Jurkat, Clone E6-1 (cell line): Measurements from ENCODE around the gene TP53RK. TPM values are rescaled to one million over a fixed set of nuclear protein-coding genes. Genes with fewer than 3 reads are reported as not detected.

Experiments used
- DNase-seq: peaks from one replicate; pipeline ENCODE4 v3.0.0-alpha.2; 2011; ENCODE audit warnings: low read depth, low spot score
- H3K4me3 ChIP-seq: 2 replicates; pipeline ENCODE4 v1.5.1; 2011; ENCODE audit warnings: mild to moderate bottlenecking, low read length, control low read depth, moderate library complexity
- polyA plus RNA-seq: library from polyadenylated mRNA; unstranded; fragments of >200 nt; gene quantifications from one replicate; pipeline ENCODE4 v1.2.1, GENCODE V29; 2012; ENCODE audit warnings: missing spikeins; ENCODE audit not compliant: insufficient read length, insufficient read depth

The TP53RK gene
- 15.0 TPM for polyA plus RNA-seq

DNA sequence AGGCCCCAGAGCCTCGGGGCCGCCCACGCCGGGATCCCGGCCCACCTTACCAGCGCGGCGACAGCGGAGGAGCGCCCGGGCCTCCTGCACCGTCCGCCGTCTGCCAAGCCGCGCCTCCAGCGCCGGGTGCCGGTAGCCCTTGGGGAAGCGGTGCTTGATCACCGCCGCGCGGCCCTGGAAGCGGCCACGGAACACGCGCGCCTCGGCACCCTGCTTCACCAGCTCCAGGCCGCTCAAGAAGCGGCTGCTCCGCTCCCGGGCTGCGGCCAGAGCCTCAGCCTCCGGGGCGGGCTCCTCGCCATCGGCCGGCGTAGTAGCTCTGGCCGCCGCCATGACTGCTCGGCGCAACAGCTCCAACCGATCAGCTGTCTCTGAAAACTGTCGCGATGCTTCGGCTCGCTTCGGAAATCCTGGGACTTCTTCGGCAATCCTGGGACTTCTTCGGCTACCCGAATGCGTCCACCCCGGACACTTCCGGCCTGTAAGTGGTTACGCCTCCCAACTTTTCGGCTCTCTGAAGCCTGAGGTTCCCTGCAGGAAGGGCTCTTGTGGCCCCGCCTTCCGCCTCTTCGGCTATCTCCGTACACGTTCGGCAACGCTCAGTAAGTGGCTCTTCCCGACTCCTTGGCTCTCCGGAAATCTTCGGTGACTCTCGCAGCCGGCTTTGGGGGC lies at the start of gene TP53RK:
TSS of gene TP53RK (minus strand) at position 363 of the 672 bp plus-strand sequence. CDS start at position 333, 30 bp downstream.
- peak within 1 kb of the TSS; percentile 86 for H3K4me3 ChIP-seq
- DNase-seq = peak; percentile 98

DNA sequence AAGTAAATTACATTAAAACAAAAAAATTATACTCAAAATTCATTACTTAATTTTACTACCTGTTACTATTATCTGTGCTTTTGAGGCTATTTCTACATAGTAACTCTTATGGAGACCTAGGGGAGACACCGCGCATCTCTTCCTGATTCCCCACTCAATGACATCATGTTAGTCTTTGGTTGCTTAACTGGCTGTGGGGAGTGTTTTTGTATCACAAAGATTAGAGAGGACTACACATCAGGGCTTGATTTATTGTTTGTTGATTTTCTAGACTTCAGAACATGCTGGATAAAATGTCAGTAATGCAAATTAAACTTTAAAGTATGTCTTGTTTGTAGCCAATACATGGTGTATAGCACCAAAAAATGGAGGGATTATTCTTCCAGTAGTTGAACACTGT lies 46.2 kb upstream of the TP53RK start:
- no peak overlapping the region for H3K4me3 ChIP-seq
- DNase-seq = no peak

DNA sequence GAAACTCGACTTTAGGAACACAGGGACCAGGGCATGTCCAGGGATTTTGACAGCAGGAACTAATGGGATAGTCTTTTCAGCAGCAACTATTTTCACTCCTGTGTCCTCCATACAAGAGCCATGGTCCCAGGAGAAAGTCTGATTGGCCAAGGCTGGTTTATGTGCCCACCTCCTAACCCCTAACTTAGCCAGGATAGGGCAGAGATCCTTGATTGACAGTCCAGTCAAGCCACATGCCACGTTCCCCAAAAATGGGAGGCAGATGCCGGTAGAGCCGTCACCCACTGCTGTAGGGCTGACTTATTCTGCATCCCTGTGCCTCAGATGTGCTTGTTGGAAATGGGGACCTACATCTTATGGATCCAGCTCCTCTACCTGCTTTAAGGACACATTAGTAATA lies 42.5 kb upstream of the TP53RK start:
- no peak overlapping the region for H3K4me3 ChIP-seq
- no peak for DNase-seq

DNA sequence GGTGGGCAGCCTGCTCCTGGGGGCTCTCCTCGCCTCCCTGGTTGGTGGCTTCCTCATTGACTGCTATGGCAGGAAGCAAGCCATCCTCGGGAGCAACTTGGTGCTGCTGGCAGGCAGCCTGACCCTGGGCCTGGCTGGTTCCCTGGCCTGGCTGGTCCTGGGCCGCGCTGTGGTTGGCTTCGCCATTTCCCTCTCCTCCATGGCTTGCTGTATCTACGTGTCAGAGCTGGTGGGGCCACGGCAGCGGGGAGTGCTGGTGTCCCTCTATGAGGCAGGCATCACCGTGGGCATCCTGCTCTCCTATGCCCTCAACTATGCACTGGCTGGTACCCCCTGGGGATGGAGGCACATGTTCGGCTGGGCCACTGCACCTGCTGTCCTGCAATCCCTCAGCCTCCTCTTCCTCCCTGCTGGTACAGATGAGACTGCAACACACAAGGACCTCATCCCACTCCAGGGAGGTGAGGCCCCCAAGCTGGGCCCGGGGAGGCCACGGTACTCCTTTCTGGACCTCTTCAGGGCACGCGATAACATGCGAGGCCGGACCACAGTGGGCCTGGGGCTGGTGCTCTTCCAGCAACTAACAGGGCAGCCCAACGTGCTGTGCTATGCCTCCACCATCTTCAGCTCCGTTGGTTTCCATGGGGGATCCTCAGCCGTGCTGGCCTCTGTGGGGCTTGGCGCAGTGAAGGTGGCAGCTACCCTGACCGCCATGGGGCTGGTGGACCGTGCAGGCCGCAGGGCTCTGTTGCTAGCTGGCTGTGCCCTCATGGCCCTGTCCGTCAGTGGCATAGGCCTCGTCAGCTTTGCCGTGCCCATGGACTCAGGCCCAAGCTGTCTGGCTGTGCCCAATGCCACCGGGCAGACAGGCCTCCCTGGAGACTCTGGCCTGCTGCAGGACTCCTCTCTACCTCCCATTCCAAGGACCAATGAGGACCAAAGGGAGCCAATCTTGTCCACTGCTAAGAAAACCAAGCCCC lies 36.2 kb upstream of the TP53RK start:
- H3K4me3 ChIP-seq = no peak overlapping the region
- DNase-seq = no peak

DNA sequence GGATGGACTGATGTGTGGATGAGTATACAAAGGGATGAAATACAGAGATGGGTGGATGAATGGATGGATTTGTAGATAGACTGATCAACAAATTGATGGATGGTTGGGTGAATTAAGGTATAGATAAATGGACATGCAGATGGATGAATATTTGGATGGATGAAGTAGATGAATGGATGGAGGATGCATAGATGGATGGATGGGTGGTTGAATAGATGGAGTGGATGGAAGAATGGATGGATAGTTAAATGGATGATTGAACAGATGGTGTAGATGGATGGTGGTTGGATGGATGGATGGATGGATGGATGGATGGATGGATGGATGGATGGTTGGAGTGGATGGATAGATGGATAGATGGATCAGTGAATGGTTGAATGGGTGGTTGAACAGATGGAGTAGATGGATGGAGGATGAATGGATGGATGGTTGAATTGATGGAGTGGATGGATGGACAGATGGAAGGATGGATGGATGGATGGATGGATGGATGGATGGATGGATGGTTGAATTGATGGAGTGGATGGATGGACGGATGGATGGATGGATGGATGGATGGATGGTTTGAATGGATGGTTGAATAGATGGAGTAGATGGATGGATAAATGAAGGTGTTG lies 35.2 kb upstream of the TP53RK start:
- DNase-seq = no peak
- H3K4me3 ChIP-seq = no peak overlapping the region

DNA sequence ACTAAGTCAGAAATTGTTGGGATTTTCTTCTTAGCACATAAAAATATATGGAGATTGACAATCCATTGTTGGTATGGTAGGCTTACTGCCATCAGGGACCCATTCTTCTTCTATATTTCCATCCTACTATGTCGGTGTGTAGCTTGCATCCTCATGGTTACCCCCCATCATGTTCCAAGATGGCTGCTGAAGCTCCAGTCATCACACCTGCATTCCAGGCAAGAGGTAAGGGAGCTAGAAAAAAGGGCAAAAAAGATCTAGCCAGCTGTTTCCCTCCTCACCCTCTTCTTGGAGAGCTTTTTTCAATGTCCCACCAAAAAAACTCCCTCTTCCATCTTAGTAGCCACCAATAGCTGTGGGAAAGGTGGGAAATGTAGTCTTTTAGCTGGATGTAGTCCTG lies 33.8 kb upstream of the TP53RK start:
- no peak overlapping the region for H3K4me3 ChIP-seq
- DNase-seq = no peak

DNA sequence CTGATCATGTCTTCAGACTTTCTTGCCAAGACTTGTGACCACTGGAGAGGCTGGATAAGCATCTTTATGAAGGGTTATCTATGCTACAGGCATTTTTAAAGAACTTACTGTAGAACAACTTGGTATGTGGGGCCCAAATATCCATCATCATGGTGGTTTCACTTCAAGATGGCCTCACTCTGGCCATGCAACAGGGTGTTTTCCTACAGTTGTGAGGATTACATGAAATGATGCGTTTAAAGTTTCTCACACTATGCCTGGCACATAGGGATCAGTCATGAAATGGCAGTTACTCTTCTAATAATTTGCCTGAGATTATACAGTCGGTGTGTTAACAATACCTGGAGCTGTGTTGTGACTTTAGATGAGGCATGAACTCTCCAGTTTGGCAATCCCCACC lies 33.2 kb upstream of the TP53RK start:
- no peak overlapping the region for H3K4me3 ChIP-seq
- no peak for DNase-seq

DNA sequence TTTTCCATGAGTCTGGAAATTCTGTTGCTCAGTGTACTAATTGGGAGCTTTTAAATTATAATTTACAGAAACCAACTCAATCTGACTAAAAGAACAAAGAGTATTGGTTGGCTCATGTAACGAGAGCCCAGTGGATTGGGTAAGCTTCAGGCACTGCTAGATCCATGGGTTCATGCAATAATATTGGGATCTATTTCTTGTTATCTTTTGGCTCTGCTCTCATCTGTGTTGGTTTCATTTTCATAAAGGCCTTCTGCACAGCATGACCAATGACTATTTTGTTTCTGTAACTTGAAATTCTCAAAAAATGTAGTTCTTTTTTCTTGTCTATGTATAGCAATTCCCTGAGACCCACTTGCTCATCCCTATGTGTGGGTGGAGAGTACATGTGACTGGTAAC lies 32.2 kb upstream of the TP53RK start:
- no peak overlapping the region for H3K4me3 ChIP-seq
- no peak for DNase-seq

DNA sequence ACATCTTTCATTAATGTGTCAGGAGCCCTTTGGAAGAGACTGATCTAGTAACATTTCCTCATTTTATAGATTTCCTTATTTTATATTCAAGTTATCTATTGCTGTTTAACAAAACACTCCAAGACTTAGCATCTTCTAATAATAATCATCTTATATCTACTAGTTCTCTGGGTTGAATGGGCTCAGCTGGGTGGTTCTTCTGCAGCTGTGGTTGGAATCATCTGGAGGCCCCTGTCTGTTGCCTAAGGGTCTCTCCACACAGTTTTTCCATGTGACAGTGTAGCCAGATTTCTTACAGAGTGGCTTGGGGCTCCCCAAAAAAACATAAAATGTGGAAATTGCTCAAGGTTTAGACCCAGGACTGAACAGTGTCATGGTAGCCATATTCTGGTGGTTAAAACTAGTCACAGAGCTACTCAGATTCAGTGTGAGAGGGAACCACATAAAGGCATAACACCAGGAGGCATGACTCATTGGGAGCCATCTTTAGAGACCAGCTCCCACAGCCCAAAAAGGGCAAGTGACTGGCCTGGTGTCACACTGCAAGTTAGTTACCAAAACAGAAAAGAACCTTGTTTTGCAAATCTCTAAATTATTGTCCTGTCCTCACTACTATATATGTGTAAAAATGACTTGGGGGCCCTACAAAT lies 31.7 kb upstream of the TP53RK start:
- no peak overlapping the region for H3K4me3 ChIP-seq
- no peak for DNase-seq

DNA sequence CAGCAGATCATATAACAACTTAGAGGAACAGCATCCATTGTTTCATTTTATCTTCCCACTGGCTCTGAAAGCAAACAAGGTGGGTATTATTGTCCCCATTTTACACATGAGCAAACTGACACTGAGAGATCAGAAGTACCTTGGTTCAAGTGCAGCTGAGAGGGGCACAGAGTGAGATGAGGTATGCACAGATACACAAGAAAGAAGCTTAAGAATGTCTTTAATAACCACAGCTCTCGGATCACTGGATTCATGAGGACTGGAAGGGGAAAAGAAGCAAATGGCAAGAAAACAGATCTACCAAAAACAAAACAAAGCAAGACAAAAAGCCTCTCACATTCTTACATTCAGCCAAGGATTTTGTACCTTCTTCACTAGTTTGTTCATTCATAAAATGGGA lies 30.8 kb upstream of the TP53RK start:
- no peak overlapping the region for H3K4me3 ChIP-seq
- no peak for DNase-seq

DNA sequence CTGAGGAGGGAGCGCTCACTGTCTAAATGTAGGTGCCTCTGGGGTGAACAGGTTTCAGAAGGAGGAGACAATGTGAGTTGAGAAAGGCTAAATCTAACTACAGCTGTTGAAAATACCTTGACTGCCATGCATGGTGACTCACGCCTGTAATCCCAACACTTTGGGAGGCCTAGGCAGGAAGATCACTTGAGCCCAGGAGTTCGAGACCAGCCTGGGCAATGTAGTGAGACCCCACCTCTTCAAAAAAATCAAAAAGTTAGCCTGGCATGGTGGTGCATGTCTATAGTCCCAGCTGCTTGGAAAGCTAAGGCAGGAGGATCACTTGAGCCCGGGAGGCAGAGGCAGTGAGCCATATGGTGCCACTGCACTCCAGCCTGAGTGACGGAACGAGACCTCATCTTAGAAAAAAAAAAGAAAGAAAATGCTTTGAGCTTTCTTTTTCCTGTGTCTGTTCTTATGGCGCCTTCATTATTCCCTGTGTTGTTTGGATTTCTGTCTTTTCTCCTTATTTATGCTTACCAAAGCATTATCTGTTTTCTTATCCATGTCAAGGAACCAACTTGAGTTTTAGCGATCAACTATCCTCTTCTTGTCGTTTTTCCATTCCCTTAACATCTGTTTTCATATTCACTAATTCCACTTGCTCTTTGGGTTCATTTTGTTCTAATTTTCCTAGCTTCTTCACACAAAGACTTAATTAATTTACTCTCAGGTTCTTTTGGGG lies 28.7 kb upstream of the TP53RK start:
- H3K4me3 ChIP-seq = no peak overlapping the region
- no peak for DNase-seq

DNA sequence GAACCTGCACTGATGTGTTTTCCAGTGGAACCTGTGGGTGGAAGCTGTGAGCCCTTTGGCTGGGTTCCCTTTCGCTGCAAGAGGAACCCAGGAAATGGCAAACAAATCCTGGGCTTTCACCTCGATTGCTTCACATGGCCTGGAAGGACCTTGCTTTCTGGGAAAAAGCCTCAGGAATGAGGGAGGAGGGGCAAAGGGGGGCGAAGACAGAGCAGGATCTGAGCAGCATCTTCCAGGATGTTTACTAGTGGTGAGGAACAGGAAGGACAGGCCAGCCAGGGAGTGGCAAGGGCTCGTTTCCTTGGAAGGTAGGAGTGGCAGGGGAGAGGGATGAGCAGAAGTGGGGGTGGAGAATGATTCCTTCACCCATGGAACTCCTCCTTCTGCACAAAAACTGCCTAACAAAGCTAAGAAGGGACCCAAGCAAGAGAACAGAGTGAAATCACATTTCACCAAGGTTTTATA lies 26.1 kb upstream of the TP53RK start:
- H3K4me3 ChIP-seq = no peak overlapping the region
- DNase-seq = no peak

DNA sequence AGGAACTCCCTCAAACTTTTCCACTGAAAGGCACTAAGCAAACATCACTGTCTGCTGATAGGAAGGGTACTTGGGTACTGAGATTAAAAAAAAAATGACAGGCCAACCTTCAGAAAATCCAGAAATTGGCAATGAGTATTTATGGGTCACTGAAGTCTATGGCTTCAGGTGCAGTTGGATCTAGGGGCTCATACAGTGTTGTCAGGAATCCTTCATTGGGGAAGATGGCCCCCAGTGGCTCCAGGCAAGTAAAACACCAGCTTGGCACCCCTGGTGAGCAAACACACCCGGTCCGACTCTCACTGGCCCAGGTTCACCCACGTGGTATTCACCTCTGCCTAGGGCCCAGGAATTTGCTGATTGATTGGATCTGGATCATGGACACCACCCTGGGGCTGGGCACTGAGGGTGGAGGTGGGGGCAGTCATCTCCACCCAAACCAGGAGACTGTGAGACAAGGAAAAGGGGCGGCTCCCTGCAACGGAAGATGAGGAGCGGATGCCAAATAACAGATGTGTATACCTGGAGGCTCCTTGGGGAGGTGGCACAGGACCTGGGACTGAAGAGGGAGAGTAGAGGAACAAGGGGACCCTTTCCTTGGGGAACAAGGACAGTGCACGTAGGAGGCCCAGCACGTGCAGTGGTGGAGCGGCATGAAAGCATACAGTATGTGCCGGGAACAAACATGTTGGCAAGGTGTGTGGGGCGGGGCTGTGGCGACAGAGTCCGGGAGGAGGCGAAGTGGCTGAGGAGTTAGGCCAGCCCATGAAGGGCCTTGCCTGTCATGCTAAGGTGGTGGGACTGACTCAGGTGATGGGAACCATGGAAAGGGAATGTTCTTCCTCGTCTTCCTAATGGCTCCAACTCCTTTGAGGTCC lies 25.0 kb upstream of the TP53RK start:
- H3K4me3 ChIP-seq = no peak overlapping the region
- DNase-seq = no peak

DNA sequence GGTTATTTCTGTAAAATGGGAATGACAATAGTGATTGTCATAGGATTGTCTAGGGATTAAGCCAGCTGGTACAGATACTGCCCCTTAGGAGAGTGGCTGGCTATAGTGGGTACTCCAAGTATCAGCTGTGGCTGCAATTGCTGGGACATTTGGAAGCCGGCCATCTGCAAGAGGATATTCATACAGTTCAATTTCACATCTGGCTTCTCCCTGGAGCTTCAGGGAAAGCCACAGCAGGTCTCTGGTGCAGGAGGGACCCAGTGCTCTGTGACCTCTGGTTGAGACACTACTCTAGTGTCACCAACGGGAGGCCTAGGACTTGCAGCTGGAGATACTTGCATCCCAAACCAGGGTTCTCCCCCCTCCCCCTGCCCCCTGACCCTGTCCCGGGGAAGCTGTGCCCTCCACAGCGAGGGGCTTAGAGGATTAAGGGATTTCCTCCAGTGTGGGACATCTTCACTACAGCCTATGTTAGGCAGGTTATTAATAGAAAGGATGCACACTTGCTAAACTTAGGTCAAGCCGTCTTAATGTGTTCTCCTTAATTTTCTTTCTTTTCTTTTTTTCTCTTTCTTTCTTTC lies 22.9 kb upstream of the TP53RK start:
- no peak overlapping the region for H3K4me3 ChIP-seq
- no peak for DNase-seq

DNA sequence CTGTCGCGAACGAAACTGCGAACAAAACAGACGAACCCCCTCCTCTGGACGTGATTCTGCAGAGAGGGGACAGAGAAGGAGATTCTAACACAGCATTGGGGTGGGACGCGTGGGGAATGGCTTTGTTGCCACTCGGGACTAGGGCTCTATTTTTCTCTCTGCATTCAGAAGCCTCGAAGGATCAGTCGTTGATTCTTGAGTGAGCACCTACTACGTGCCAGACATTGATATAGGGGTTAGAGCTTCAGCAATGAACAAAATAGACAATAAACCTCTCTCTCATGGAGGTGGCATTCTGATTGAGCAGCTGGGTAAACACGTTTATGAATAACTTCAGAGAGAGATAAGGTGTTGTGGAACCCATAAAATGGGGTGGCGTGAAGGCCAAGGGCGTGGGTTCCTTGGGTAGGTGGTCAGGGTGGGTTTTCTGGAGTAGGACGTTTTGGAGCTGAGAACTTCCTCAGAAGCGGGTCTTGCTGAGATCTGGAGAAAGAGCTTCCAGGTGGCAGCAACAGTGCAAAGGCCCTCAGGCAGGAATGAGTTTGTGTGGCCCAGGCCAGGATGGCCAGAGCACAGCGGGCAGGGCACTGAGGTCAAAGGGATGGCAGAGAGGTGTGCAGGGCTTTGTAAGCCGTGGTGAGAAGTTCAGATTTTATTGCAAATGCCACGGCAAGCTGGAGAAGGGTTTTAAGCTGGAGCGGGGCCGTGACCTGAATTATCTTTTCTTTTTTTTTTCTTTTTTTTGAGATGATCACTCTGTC lies 21.1 kb upstream of the TP53RK start:
- H3K4me3 ChIP-seq = no peak overlapping the region
- no peak for DNase-seq

DNA sequence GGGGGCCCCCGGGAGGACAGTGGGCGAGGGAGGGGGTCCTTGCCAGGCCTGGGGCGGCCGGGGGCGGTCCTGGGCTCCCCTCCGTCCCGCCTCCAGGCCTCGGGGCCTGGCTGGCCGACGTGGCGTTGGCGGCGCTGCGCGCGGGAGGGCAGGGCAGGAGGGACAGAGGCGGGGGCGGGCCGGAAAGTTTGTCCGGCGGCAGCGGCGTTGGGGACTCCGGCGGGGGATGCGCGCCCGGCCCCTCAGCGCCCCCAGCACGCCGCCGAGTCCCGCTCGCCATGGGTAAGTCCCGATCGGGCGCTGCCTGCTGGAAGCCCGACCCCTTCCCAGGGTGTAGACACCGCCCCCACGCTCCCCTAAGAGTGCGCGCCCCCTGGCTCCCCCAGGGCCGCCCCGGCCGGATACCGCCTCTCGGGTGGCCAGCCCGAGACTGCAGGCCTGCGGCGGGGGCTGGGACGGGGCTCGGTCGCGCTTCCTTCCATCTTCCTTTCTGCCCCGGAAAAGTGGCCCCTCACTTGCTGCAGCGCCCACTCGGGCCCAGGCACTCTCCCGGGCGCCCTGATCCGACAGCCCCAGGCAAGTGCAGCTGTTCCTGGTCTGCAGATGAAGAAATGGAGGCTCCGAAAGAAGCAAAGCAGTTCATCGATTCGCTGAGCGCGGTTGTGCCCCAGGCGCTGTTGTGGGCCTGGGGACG lies 20.4 kb upstream of the TP53RK start, which contains the start of gene SLC2A10:
TSS of gene SLC2A10 (plus strand) at position 191 of the 694 bp plus-strand sequence. CDS start at position 279, 88 bp downstream.
- DNase-seq = no peak
- no peak within 1 kb of the TSS for H3K4me3 ChIP-seq
